HepG2 (cell line): ENCODE results near the gene PLSCR4. TPM values are rescaled to one million over a fixed set of nuclear protein-coding genes. Genes with fewer than 3 reads are reported as not detected.

Experiments used
- CREB1 ChIP-seq, 2 experiments: fragments of 450-650 bp in 1 of 2; IDR thresholded peaks; 2 replicates each; pipeline ENCODE4 v1.6.1; 2016 to 2017; ENCODE audit warnings: control low read depth in 1 of 2, mild to moderate bottlenecking in 1 of 2, missing compliant biosample characterization in 1 of 2, missing genetic modification characterization in 1 of 2
- ELF3 ChIP-seq: IDR thresholded peaks from 2 replicates; pipeline ENCODE4 v1.6.1; 2016; ENCODE audit warnings: missing genetic modification reagents, missing compliant biosample characterization
- EP300 ChIP-seq, 3 experiments: sonication (generic) in 1 of 3; formaldehyde crosslinking in 1 of 3; IDR thresholded peaks; 2 replicates each; pipeline versions ENCODE4 v1.5.1 to v1.6.1; 2011 to 2020; ENCODE audit warnings: low read depth in 2 of 3, low read length in 2 of 3, borderline replicate concordance in 1 of 3, improper control_type of control experiment in 1 of 3, mild to moderate bottlenecking in 1 of 3, missing genetic modification reagents in 1 of 3, moderate library complexity in 1 of 3
- GATAD1 ChIP-seq: IDR thresholded peaks from 2 replicates; pipeline ENCODE4 v1.6.1; 2016; ENCODE audit warnings: missing genetic modification reagents, missing compliant biosample characterization
- GLI4 ChIP-seq: sonication (generic); formaldehyde crosslinking; IDR thresholded peaks from 2 replicates; pipeline ENCODE4 v1.5.1; 2020; ENCODE audit warnings: missing genetic modification reagents, mild to moderate bottlenecking, moderate library complexity, borderline replicate concordance
- PHB2 ChIP-seq: fragments of 450-650 bp; IDR thresholded peaks from 2 replicates; pipeline ENCODE4 v1.6.1; 2018; ENCODE audit not compliant: partially characterized antibody
- POLR2AphosphoS5 ChIP-seq: IDR thresholded peaks from 2 replicates; pipeline ENCODE4 v1.6.1; 2012; ENCODE audit warnings: low read depth, low read length
- SOX13 ChIP-seq, 3 experiments: fragments of 450-650 bp in 1 of 3; sonication (generic) in 1 of 3; formaldehyde crosslinking in 1 of 3; IDR thresholded peaks in 2 of 3; conservative IDR thresholded peaks in 1 of 3; 2 replicates each; pipeline versions ENCODE4 v1.5.0 to v1.6.1; 2016 to 2020; ENCODE audit warnings: antibody characterized with exemption in 1 of 3, mild to moderate bottlenecking in 1 of 3, missing compliant biosample characterization in 1 of 3, missing genetic modification reagents in 1 of 3, moderate library complexity in 1 of 3
- ZNF282 ChIP-seq: fragments of 450-650 bp; IDR thresholded peaks from 2 replicates; pipeline ENCODE4 v1.6.1; 2018; ENCODE audit not compliant: partially characterized antibody
- ZNF629 ChIP-seq: sonication (generic); formaldehyde crosslinking; conservative IDR thresholded peaks from 2 replicates; pipeline ENCODE4 v1.5.0; 2020; ENCODE audit warnings: missing genetic modification reagents
- ZNF7 ChIP-seq: IDR thresholded peaks from 2 replicates; pipeline ENCODE4 v1.6.1; 2016; ENCODE audit warnings: missing biosample characterization, missing genetic modification reagents
- ZNF703 ChIP-seq: sonication (generic); formaldehyde crosslinking; IDR thresholded peaks from 2 replicates; pipeline ENCODE4 v1.5.1; 2020; ENCODE audit warnings: missing genetic modification reagents, mild to moderate bottlenecking, moderate library complexity, borderline replicate concordance
- ZNF780A ChIP-seq: sonication (generic); formaldehyde crosslinking; IDR thresholded peaks from 2 replicates; pipeline ENCODE4 v1.8.0; 2022; ENCODE audit warnings: mild to moderate bottlenecking, missing genetic modification reagents, moderate library complexity
- ZNF816 ChIP-seq: sonication (generic); formaldehyde crosslinking; IDR thresholded peaks from 2 replicates; pipeline ENCODE4 v1.8.0; 2022; ENCODE audit warnings: missing genetic modification reagents, mild to moderate bottlenecking, borderline replicate concordance
- ZSCAN21 ChIP-seq: sonication (generic); formaldehyde crosslinking; IDR thresholded peaks from 2 replicates; pipeline ENCODE4 v1.8.0; 2022; ENCODE audit warnings: mild to moderate bottlenecking, missing genetic modification reagents, moderate library complexity, borderline replicate concordance
- polyA plus RNA-seq, 8 experiments: library from polyadenylated mRNA; depleted of rRNA in 3 of 8; stranded (reverse) in 7 of 8; unstranded in 1 of 8; fragments of >200 nt; fragmentation: Illumina TruSeq in 4 of 8; extraction: Trizol in 4 of 8; gene quantifications; 2 replicates each; pipeline versions ENCODE4 v1.2.1 to v1.2.3, GENCODE V29; 2011 to 2016; ENCODE audit warnings: low read depth in 4 of 8, missing spikeins in 1 of 8, mixed read lengths in 1 of 8; ENCODE audit not compliant: insufficient read depth in 1 of 8
- total RNA-seq, 5 experiments: library from RNA; depleted of rRNA; stranded (reverse); fragments of >200 nt; fragmentation: Illumina TruSeq; extraction: Trizol; gene quantifications; 2 replicates each; pipeline ENCODE4 v1.2.3, GENCODE V29; 2016; ENCODE audit warnings: low read depth in 1 of 5
- TF ChIP-seq, protein P1 (sequence below): sonication (generic); formaldehyde crosslinking; IDR thresholded peaks from 2 replicates; pipeline ENCODE4 v1.5.0; 2020; ENCODE audit warnings: missing genetic modification reagents
- TF ChIP-seq, protein P2 (sequence below): sonication (generic); formaldehyde crosslinking; IDR thresholded peaks from 2 replicates; pipeline ENCODE4 v1.4.0; 2020; ENCODE audit warnings: missing genetic modification reagents
- TF ChIP-seq, protein P3 (sequence below): sonication (generic); formaldehyde crosslinking; conservative IDR thresholded peaks from 2 replicates; pipeline ENCODE4 v1.4.0; 2020; ENCODE audit warnings: missing genetic modification reagents
- TF ChIP-seq, protein P4 (sequence below): IDR thresholded peaks from 2 replicates; pipeline ENCODE4 v1.6.1; 2016; ENCODE audit warnings: control low read depth
- TF ChIP-seq, protein P5 (sequence below): sonication (generic); formaldehyde crosslinking; conservative IDR thresholded peaks from 2 replicates; pipeline ENCODE4 v1.4.0; 2020; ENCODE audit warnings: mild to moderate bottlenecking, missing genetic modification reagents, moderate library complexity

Gene PLSCR4
- total and polyA plus RNA-seq, 2 of the 13 experiments (the other 11 are each of a cell fraction or from before 2014, with no cell fraction given) = 1.5 to 59.0 TPM

DNA sequence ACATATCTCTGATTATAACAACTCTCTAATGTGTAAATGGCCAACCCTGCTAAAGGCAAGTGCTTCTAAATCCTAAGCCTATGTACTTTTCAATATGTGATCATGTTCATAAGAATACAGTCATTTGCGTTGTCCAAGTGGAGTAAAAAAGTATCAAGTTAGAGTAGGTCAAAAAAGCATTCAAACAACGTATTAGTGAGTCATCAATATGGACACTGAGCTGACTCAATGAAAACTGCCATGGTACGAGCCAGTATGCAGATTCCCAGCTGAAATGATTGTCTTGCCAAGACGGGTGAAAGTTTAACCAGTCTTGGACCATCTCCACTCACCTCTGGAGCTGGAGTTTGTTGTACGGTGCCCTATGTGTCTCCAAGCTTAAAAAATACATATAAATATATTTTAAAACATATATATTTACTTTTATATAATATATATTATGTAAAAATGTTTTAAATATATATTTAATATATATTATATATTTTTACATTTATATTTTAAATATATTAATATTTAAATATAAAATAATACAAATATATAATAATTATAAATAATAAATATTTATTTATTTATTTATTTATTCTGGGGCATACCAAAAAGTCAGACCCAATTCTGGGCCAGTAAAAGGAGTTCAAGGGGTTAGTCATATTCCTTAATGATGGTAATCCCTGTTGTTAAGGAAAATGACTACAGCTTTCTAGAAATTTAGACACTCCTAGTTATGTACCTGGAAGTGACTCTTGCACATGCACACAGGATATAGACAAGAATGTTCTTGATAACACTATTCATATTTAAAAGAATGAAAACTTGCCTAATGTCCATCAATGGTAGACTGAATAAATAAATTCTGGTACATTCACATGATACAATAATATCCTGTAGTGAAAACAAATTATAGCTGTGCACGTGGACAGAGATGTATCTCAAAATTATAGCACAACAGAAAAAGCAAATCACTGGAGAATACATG is 27.2 kb downstream of the PLSCR4 start (continued):
- 0 out of 4 replicates have a peak, but pooled peaks of 1 of the 2 experiments have one; percentile 18 for TF ChIP-seq EP300 (IDR thresholded peaks at IDR 0.05; ENCODE audit: low read depth in 2 of 2, low read length in 2 of 2)
- no peak for TF ChIP-seq EP300 (CRISPR knock-in tag; IDR thresholded peaks at IDR 0.05; ENCODE audit: borderline replicate concordance)
- no peak for TF ChIP-seq ZNF780A
- TF ChIP-seq ZNF282 = no peak
- no peak for TF ChIP-seq ZNF703
- TF ChIP-seq ZNF7 (CRISPR knock-in tag) = no peak
- peak; percentile 66 for TF ChIP-seq CREB1 (IDR thresholded peaks at IDR 0.05)
- no peak for TF ChIP-seq CREB1 (CRISPR knock-in tag; IDR thresholded peaks at IDR 0.05)
- no peak for TF ChIP-seq ZSCAN21
- TF ChIP-seq, protein P1, sequence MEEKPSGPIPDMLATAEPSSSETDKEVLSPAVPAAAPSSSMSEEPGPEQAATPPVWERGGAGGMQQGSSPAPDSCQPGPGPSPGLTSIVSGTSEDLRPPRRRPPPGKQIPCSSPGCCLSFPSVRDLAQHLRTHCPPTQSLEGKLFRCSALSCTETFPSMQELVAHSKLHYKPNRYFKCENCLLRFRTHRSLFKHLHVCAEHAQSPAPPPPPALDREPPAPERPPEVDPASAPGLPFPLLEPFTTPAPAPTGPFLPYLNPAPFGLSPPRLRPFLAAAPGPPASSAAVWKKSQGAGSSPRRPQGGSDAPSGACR (CRISPR knock-in tag) = no peak
- peak; percentile 37; the same call in 1 of the 2 replicates for TF ChIP-seq ELF3 (CRISPR knock-in tag)
- TF ChIP-seq GLI4 = no peak
- no peak for TF ChIP-seq SOX13 (IDR thresholded peaks at IDR 0.05)
- peak in 1 of 2 experiments; percentile 72; a peak in 2 of 4 replicates for TF ChIP-seq SOX13 (CRISPR knock-in tag; conservative IDR thresholded peaks at IDR 0.05 in 1 of 2, IDR thresholded peaks at IDR 0.05 in 1 of 2)
- TF ChIP-seq, protein P2, sequence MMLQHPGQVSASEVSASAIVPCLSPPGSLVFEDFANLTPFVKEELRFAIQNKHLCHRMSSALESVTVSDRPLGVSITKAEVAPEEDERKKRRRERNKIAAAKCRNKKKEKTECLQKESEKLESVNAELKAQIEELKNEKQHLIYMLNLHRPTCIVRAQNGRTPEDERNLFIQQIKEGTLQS = 0 out of 2 replicates have a peak, but pooled peaks have one; percentile 41
- TF ChIP-seq, protein P3, sequence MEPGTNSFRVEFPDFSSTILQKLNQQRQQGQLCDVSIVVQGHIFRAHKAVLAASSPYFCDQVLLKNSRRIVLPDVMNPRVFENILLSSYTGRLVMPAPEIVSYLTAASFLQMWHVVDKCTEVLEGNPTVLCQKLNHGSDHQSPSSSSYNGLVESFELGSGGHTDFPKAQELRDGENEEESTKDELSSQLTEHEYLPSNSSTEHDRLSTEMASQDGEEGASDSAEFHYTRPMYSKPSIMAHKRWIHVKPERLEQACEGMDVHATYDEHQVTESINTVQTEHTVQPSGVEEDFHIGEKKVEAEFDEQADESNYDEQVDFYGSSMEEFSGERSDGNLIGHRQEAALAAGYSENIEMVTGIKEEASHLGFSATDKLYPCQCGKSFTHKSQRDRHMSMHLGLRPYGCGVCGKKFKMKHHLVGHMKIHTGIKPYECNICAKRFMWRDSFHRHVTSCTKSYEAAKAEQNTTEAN (CRISPR knock-in tag) = no peak
- no peak for TF ChIP-seq GATAD1
- no peak for TF ChIP-seq PHB2
- no peak for TF ChIP-seq POLR2AphosphoS5
- TF ChIP-seq ZNF629 (CRISPR knock-in tag) = no peak
- no peak for TF ChIP-seq ZNF816
- TF ChIP-seq, protein P4, sequence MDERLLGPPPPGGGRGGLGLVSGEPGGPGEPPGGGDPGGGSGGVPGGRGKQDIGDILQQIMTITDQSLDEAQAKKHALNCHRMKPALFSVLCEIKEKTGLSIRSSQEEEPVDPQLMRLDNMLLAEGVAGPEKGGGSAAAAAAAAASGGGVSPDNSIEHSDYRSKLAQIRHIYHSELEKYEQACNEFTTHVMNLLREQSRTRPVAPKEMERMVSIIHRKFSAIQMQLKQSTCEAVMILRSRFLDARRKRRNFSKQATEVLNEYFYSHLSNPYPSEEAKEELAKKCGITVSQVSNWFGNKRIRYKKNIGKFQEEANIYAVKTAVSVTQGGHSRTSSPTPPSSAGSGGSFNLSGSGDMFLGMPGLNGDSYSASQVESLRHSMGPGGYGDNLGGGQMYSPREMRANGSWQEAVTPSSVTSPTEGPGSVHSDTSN = no peak
- TF ChIP-seq, protein P5, sequence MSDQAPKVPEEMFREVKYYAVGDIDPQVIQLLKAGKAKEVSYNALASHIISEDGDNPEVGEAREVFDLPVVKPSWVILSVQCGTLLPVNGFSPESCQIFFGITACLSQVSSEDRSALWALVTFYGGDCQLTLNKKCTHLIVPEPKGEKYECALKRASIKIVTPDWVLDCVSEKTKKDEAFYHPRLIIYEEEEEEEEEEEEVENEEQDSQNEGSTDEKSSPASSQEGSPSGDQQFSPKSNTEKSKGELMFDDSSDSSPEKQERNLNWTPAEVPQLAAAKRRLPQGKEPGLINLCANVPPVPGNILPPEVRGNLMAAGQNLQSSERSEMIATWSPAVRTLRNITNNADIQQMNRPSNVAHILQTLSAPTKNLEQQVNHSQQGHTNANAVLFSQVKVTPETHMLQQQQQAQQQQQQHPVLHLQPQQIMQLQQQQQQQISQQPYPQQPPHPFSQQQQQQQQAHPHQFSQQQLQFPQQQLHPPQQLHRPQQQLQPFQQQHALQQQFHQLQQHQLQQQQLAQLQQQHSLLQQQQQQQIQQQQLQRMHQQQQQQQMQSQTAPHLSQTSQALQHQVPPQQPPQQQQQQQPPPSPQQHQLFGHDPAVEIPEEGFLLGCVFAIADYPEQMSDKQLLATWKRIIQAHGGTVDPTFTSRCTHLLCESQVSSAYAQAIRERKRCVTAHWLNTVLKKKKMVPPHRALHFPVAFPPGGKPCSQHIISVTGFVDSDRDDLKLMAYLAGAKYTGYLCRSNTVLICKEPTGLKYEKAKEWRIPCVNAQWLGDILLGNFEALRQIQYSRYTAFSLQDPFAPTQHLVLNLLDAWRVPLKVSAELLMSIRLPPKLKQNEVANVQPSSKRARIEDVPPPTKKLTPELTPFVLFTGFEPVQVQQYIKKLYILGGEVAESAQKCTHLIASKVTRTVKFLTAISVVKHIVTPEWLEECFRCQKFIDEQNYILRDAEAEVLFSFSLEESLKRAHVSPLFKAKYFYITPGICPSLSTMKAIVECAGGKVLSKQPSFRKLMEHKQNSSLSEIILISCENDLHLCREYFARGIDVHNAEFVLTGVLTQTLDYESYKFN = no peak
